LoVo (cell line): ENCODE results near the gene ABCD2.
"Not testable (repeated sequence)": the region's sequence is repeated elsewhere in the genome, so short reads cannot be mapped to it uniquely, and the experiment has no call there.

ENCODE experiments used
- DNase-seq: peaks from one replicate; pipeline ENCODE4 v3.0.0-alpha.2; 2016; ENCODE audit warnings: low spot score

Gene ABCD2

GRCh38 chr12:39612250-39612649, 7.4 kb downstream of the ABCD2 start:
- no peak for DNase-seq

DNA sequence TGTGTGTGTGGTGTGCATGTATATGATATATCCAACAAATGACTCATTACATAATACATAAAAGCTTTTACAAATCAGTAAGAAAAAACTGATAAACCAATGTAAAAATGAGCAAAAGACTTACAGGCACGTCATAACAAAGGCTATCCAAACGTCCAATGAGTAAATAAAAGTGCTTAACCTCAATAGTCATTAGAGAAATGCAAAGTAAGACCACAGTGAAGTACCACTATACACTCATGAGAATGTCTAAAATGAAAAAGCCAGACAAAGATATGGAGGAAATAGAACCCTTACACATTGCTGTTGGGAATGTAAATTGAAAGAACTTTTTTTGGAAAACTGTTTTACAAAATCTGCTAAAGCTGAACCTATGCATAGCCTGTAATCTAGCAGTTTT, 7.8 kb downstream of the ABCD2 start:
- no peak for DNase-seq

DNA sequence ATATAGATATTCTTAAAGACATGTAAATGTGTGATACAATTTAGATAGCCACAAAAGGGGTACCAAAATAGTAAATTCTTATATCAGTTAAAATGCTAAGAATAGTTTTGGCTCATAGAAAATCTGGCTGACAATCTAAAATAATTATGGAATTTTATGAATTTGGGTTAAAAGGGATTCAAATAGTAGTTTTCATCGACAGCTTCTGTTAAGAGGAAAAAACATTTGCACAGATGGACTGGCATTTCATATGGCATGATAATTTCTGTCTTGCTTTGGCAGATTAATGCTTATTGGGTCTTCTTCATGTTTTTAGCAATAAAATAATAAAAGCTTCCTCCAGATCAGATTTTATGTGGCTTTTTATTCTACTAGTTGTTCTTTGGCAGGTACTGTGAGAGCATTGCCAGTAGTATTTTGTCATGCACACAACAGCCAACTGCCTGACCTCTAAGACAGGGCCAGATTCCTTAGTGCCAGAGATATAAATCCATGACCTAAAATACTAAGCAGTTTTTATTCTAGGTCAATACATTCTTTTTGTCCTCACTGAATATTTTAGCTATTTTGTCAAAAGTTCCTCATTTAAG, 9.1 kb downstream of the ABCD2 start:
- DNase-seq, result no peak

- no peak for DNase-seq
These were observed 12.7 kb downstream of the ABCD2 start for GRCh38 chr12:39606712-39607423.

GRCh38 chr12:39605996-39606395, 13.6 kb downstream of the ABCD2 start:
- DNase-seq, result no peak

DNA sequence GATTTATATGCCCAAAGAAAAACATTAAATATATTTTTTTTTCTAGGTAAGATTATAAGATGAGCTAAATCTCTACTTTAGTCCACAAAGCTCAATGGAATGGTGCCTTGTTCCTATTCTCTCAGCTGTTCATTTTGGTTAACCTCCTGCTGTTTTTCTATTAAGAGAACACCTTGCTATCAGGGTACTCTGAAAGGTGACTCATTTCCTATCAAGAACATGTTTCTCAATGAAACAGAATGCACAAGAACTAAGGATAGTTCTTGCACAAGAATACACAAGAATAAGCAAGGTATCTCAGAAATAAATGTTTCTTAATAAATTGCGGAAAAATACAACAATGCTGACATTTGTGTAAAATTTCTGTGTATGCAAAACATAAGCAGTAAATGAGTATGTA, 14.1 kb downstream of the ABCD2 start:
- DNase-seq, result no peak

GRCh38 chr12:39603065-39603464, 16.5 kb downstream of the ABCD2 start:
- DNase-seq, result no peak

- not testable (repeated sequence) for DNase-seq
These were observed 17.7 kb downstream of the ABCD2 start for GRCh38 chr12:39601951-39602350.

DNA sequence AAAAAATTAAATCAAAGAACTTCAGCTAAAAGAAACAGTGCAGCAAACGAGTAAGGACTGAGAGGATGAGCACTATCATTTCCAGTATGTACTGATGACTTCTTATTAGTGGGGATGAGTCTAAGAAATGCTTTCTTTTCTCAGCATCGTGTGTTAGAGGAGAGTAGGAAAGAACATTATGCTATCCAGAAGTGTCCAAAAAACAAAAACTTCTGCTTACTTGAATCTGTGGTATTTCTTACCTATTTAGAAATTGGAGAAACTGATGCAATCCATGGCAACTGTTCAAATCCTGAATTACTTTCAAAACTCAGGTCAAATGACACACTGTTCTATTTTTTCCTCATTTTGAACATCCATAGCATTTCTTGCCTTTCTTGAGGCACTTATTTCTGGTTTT, 23.7 kb downstream of the ABCD2 start:
- no peak for DNase-seq

DNA sequence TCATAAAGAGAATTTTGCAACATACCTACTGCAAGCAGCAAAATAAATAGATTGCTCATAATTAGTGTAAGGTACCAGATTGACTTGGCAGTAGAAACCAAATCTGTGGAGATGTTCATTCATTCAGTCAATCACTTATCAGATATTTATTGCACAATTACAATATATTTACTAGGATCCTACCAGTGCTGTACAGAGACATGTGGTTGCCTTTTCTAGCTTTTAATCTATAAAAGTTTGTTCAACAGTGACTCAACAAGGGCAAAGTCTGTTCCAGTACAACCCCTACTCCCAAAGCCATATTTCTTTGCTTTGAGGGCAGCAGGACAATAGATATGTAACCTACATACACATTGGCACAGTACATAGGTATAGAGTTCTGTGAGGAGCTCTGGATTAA, 27.3 kb downstream of the ABCD2 start:
- peak; percentile 38 for DNase-seq

DNA sequence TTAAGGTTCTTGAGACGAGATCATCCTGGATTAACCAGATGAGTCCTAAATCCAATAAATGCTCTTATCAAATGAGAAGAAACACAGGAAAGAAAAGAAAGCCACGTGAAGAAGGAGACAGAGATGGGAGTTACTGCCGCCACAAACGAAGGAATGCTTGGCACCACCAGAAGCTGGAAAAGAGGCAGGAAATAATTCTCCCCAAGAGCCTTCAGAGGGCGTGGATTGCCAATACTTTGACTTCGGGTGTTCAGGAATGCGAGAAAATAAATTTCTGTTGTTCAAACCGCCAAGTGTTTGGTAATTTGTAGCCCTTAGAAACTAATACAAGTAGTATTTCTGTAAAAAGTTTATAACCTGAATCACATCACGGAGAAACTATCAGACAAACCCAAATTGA, 31.3 kb downstream of the ABCD2 start:
- no peak for DNase-seq

DNA sequence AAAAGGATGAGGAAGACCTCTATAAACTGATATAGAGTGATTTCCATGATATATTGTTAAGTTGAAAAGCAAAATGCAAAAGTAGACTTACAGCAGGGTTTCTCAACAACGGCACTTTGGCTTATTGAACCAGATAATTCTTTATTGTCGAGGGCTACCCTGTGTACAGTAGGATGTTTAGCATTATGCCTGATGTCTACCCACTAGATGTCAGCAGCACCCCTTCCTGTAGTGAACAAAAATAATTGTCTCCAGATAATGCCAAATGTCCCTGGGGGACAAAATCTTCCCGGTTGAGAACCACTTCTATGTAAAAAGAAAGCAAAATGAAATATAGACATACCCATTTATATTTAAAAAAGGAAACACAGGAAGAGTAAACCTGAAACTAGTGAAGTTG, 32.4 kb downstream of the ABCD2 start:
- DNase-seq, result no peak

GRCh38 chr12:39586816-39587215, 32.8 kb downstream of the ABCD2 start:
- no peak for DNase-seq

DNA sequence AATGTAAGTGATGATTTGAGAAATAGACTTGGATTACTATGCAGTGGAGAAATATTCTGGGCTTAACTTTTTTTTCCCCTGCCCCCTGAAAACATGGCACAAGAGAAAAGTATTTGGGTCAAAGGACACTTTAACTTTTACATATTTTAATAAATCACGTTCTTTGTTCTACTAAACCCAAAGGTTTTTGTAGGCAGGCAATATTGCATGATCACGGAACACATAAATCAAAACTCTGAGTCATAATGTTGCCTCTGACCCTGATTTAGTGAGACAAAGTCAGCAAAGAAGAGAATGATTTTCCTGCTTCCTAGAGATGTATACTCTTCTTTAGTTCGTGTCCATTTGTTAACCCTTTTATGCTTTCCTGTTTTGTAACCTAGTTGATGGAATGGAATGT, 38.0 kb downstream of the ABCD2 start:
- peak; percentile 39 for DNase-seq

DNA sequence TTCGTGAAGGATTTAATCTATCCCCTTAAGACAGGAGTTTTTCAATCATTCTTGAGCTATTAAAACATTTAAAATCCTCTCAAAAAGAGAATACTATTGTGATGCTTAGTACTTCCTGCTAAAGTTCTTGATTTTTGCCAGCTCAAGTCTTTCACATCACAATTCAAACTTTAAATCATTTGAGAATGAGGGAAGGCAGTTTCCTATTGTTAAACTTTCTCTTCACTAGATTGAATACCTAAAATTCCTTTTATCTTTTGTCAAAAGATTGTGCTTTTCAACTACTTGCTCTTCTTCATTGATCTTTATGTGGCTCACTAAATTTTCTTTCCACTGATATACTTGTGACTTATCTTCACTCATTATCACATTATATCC, 44.1 kb downstream of the ABCD2 start:
- DNase-seq, result no peak

- no peak for DNase-seq
These were observed 44.7 kb downstream of the ABCD2 start for GRCh38 chr12:39574785-39575497.

GRCh38 chr12:39574378-39574777, 45.2 kb downstream of the ABCD2 start:
- DNase-seq, result no peak

- DNase-seq, result no peak
These were observed 45.6 kb downstream of the ABCD2 start for GRCh38 chr12:39573971-39574370.

- no peak for DNase-seq
These were observed 47.1 kb downstream of the ABCD2 start for GRCh38 chr12:39572551-39572950.

DNA sequence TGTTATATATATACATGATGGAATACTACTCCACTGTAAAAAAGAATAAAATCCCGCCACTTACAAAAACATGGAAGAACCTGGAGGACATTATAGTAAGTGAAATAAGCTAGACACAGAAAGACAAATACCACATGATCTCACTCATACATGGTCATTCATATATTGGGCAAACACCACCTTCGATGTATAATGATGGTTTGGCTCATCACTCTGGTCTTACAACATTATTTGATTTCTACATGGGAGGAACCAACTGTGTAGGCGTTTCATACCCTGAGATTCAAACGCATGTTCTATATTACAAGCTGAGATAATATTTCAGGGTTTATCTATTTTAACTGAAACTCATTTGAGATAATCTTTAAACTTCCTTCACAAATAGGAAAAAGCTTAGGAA, 48.3 kb downstream of the ABCD2 start:
- DNase-seq, result no peak

- DNase-seq, result no peak
These were observed 66.1 kb downstream of the ABCD2 start for GRCh38 chr12:39553476-39553875.

DNA sequence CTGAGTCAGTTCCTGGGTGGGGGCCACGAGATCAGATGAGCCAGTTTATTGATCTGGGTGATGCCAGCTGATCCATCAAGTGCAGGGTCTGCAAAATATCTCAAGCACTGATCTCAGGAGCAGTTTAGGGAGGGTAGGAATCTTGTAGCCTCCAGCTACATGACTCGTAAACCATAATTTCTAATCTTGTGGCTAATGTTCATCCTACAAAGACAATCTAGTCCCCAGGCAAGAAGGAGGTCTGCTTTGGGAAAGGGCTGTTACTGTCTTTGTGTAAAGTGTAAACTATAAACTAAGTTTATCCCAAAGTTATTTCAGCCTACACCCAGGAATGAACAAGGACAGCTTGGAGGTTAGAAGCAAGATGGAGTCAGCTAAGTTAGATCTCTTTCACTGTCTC, 75.4 kb downstream of the ABCD2 start:
- DNase-seq, result not testable (repeated sequence)

- DNase-seq, result no peak
These were observed 78.1 kb downstream of the ABCD2 start for GRCh38 chr12:39541471-39541870.
